Measurements from ENCODE around the gene GNPAT.

DNA sequence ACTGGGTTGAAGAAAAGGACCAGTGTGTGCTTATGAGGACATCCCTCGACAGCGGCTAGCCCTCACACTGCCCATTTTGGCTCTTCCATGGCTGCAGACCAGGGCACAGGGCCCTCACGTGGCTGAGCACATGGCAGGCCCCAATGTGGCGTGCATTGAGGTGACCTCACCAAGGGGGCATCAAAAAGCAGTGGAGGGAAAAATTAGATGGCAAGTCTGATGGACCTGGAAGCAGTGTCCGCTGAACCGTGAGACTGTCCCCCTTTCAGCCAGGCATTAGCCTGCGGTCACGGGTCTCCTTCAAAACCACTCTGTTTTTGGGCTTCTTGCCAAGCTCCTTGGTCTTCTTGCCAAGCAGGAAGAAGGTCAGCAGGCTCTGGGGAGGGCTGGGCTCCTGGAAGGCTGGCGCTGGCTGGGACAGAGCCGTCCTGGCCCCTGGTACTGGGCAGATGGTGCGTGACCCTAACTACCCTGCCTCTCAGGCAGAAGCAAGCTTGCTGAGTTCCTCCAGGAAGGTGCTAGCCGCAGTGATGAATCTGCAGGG lies 48.3 kb upstream of the GNPAT start:
- TF ChIP-seq EZH2phosphoT487 (IDR thresholded peaks at IDR 0.05; ENCODE audit: borderline replicate concordance, low read length) (no peak), EZH2 (IDR thresholded peaks at IDR 0.05; ENCODE audit: low read length, unreplicated experiment) (no peak)
- TF ChIP-seq, protein P1, sequence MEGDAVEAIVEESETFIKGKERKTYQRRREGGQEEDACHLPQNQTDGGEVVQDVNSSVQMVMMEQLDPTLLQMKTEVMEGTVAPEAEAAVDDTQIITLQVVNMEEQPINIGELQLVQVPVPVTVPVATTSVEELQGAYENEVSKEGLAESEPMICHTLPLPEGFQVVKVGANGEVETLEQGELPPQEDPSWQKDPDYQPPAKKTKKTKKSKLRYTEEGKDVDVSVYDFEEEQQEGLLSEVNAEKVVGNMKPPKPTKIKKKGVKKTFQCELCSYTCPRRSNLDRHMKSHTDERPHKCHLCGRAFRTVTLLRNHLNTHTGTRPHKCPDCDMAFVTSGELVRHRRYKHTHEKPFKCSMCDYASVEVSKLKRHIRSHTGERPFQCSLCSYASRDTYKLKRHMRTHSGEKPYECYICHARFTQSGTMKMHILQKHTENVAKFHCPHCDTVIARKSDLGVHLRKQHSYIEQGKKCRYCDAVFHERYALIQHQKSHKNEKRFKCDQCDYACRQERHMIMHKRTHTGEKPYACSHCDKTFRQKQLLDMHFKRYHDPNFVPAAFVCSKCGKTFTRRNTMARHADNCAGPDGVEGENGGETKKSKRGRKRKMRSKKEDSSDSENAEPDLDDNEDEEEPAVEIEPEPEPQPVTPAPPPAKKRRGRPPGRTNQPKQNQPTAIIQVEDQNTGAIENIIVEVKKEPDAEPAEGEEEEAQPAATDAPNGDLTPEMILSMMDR (conservative IDR thresholded peaks at IDR 0.05; ENCODE audit: low read depth, low read length): no peak
